ENCODE results near the gene TRMT2B.

DNA sequence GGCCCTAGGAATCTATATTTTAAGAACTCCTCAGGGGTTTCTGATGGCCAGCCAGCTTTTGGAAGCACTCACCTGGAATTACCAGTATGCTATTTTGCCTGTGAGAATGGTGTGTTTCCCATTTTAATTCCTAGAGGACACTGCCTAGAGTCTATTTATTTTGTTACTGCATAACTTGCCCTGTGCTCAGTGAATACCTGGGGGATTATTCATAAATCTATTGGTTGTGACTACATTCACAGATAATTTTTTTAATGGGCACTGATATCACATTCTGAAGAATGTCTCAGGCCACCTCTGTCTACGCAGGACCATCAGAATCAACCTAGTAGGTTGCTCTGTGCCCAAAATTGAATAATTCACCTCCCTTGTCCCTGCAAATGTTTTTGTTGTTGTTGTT lies 75.7 kb downstream of the TRMT2B start:
- TF ChIP-seq, protein P1, sequence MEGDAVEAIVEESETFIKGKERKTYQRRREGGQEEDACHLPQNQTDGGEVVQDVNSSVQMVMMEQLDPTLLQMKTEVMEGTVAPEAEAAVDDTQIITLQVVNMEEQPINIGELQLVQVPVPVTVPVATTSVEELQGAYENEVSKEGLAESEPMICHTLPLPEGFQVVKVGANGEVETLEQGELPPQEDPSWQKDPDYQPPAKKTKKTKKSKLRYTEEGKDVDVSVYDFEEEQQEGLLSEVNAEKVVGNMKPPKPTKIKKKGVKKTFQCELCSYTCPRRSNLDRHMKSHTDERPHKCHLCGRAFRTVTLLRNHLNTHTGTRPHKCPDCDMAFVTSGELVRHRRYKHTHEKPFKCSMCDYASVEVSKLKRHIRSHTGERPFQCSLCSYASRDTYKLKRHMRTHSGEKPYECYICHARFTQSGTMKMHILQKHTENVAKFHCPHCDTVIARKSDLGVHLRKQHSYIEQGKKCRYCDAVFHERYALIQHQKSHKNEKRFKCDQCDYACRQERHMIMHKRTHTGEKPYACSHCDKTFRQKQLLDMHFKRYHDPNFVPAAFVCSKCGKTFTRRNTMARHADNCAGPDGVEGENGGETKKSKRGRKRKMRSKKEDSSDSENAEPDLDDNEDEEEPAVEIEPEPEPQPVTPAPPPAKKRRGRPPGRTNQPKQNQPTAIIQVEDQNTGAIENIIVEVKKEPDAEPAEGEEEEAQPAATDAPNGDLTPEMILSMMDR (conservative IDR thresholded peaks at IDR 0.05; ENCODE audit: low read length) = no peak
- no peak for TF ChIP-seq EZH2phosphoT487 (IDR thresholded peaks at IDR 0.05; ENCODE audit: borderline replicate concordance, low read depth, low read length)

All from OCI-LY7 (cell line).